Anterior cingulate cortex (tissue), 58 donors: ENCODE measurements around the gene RAD21L1.

Source experiments
- DNase-seq, 58 donors: peaks; one replicate each; lab custom pipeline; 2025; lab: John Stamatoyannopoulos, UW

RAD21L1 gene

DNA sequence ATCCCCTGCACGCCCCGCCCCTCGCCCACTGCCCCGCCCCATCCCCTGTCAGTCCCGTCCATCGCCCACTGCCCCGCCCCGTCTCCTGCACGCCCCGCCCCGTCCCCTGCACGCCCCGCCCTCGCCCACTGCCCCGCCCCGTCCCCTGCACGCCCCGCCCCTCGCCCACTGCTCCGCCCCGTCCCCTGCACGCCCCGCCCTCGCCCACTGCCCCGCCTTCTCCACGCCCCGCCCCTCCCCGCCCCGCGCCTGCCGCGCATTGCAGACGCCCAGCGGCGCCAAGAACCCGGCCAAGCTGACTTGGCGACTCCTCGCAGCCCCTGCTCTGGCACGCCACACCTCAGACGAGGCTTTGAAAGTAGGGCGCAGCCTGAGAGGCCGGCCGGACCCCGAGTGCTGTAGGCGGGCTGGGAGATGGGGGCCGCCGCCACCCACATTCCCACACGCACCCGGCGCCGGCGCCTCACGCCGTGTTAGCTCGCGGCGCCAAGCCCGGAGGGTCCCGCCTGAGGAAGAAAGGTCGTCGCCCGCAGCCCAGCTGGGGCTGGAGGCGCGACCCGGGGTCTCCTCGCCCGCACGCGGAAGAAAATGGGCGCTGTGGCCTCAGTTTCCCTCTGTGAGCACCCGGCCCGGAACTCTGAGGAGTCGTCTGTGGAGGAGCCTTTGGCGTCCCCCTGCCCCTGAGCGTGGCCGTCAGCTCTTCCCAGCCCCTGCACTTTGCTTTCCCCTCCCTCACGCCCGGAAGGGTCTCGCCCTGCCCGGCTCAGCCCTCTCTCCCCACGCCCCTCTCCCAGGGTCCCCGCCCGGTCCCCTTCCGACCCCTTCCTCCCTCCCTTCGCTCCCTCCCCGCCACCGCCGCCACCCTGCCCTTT lies at the start of gene RAD21L1:
Gene RAD21L1 (plus strand): TSS at position 262 of the 872 bp plus-strand sequence. CDS start 2,410 bp downstream, outside the sequence.
- peak in 54 of 58 donors; percentile 7 to 93 (median 72) for DNase-seq

DNA sequence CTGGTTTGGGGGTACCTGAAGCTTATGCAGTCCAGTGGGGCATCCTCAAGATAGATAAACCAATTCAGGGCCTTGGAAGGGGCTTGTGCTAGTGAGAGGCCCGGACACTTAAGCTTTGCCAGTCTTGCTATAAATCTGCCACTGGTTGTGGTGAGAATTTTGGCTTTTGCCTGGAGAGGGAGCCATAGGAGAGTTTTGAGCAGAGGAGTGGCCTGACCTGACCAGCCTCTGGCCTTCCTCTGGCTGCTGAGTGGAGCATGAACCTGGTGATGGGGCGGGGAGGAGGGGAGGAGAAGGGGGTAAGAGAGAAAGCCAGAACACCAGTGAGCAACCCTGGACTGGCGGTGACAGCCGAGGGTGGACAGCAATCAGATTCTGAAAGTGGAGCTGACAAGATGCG lies 48.2 kb upstream of the RAD21L1 start:
- DNase-seq, result no peak

DNA sequence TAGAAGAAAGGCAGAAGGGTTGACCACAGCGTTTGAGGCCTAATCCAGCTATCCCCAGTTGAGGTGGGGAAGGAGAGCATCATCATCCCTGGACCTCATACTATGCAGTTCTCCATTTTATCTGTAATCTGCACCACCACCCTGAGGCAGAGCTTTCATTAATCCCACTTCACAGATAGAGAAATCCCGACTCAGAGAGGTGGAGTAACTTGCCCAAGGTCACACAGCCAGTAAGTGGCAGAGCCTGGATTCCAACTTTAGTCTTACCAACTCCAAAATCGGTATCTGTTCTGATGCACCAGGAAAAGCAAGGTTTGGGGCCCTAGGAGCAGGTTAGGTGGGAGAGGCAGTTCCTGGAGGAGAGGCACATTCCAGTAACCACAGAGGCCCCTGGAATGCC lies 47.7 kb upstream of the RAD21L1 start:
- DNase-seq, result no peak

DNA sequence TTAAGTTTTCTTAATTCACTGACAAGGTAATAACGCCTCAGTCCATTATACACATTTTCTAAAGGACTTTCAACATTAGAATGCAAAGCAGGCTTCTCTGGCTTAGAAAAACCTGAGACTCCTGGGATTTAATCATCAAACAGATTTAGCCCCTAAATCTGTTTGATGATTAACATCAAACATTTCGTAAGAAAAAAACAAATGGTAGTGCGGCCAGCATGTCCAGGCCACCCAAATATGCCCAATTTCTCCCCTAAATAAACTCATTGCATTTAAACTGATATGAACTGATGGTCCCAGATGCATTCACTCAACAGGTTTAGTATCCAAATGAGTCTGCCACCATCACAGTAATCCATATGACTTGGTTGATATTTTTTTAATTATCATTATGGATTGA lies 47.2 kb upstream of the RAD21L1 start:
- DNase-seq, result no peak

DNA sequence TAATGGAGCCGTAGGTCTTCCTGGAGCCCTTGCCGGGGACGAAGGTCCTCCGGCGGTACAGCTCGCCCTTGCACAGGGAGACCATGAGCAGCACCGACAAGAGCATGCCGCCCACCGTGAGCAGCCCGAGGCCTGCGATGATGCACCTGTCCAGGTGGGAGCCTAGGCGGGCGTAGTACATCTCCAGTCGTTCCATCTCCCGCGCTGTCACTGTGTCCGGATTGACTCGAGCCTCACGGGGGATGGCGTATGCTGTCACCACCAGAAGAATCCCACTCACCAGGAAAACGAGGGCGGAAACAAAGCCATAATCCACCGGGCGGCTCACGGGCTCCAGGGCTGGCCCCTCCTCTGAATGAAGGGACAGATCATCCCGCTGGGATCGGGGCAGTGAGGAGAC lies 44.9 kb upstream of the RAD21L1 start:
- DNase-seq, result no peak

DNA sequence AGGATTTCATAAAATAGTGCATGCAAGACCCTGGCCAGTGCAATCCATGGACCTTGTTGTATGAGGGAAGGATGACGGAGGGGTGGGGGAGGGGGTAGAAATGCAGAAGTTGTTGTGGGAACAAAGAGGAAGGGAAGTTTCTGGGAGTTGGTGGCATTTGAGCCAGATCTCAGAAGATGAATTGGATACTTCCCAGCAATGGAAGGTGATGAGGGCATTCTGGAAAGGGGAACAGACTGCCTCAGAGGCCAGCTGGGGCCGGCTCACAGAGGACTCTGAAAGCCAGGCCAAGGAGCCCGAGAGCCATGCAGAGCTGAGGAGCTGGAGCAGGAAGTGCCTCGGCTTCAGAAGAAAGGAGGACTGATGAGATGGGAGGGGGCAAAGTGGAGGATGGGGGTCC lies 43.7 kb upstream of the RAD21L1 start:
- no peak for DNase-seq

DNA sequence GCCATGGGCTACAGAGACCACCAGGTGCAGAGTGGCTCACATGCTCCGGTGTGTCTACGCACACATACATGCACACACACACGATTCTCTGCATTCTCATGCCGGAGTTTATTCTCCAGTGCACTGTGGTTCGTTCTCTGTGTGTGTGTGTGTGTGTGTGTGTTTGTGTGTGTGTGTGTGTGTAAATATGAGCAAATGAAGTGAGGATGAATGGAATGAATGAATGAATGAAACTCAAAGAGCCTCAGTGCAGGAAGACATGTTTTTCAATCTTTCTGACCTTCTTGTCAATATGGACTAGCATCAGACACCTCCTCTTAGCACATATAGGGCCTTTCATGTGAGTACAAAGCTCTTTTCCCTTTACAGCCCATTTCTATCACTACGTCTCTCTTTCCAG lies 42.7 kb upstream of the RAD21L1 start:
- DNase-seq, result no peak

DNA sequence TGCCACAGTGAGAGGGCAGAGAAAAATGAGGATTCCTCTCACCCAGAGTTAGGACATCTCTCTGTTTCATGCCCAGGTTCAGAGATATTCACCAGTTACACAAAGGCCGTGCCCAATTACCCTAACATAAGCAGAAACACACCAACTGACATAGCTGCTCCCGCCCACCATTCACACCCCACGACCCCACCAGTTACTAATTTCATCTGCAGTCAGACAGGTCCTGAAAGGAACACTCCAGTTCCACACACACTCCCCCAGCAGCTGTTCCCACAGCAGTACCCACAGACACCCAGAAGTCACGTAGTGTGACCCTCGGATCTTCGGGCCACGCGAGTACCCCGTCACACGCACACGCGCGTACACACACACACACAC lies 41.6 kb upstream of the RAD21L1 start:
- DNase-seq, result no peak

DNA sequence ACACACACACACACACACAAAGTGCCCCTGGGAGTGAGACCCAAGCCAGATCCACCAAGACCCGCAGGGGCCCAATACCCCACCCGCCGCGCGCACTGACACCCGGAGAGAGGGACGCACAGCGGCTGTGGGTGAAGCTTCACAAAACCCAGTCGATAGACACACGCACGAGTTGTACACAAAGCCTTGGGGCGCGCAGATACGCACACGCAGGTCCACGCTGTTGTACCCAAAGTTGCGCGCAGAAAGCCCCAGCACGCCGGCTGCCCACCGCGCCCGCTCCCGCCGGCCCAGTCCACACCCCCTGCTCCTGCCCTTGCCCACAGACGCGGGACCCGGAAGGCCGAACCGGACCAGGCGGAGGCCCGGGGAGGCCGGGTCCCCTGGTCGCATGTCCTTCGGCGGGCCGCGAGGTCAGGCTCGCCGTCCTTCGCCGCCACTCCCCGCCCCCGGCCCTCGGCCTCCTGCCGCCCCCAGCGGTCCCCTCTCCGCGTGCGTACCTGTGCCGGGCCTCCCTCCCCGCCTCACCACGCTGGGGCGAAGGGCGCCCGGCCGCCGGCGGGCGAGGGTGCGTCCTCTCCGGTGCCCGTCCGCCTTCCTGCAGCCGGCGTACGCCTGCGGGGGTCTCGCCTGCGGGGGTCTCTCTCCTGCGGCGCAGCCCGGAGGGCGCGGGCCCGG lies 41.1 kb upstream of the RAD21L1 start, which contains the start of gene TMEM74B:
Gene TMEM74B (minus strand): TSS at position 344 of the 678 bp plus-strand sequence. CDS start 1,180 bp downstream, outside the sequence.
- DNase-seq, result peak in 3 of 58 donors; percentile 5 to 43 (median 14)

DNA sequence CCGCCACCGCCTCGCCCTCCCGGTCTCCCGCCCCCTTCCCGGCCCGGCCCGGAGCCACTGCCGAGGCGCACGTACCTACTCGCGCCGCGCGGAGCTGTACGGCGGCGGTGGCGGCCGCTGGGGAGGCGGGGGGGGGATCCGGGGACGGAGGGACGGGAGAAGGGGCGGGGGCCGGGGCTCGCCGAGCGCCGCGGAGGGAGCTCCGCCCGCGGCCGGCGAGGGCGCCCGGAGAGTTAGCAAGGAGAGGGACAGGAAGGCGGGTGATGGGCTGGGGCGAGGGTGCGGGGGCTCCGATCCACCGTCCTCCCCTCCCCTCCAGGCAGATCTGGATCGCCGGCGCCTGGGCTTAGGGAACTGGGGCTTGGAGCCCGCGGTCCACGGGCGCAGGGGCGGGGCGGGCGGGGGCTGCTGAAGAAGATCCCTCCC lies 40.5 kb upstream of the RAD21L1 start:
- peak in 1 of 58 donors; percentile 42 for DNase-seq

DNA sequence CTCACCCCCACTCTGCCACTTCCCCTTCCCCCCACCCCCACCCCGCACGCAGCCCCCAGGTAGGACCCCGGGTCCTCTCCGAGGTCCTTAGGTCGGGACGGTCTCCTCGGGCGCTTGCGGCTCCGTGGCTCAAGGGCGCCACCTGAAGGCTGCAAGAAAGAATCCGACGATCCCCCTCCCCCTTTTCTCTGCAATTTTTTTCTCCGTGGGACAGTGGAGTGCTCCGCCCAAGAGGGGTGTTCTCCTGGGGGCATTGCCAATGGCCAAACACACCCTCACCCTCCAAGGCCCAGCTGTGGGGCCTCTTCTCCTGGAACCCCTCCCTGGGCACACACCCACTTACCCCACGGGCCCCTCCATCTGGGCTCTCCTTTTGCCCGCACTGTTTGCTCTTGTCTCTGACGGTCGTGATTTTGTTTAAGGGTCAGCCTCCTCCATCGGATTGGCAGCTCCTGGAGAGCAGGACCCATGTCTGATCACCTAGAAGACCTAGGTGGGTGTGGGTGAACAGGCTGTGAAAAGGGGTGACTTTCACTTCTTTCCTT lies 40.0 kb upstream of the RAD21L1 start:
- peak in 13 of 58 donors; percentile 7 to 70 (median 22) for DNase-seq

DNA sequence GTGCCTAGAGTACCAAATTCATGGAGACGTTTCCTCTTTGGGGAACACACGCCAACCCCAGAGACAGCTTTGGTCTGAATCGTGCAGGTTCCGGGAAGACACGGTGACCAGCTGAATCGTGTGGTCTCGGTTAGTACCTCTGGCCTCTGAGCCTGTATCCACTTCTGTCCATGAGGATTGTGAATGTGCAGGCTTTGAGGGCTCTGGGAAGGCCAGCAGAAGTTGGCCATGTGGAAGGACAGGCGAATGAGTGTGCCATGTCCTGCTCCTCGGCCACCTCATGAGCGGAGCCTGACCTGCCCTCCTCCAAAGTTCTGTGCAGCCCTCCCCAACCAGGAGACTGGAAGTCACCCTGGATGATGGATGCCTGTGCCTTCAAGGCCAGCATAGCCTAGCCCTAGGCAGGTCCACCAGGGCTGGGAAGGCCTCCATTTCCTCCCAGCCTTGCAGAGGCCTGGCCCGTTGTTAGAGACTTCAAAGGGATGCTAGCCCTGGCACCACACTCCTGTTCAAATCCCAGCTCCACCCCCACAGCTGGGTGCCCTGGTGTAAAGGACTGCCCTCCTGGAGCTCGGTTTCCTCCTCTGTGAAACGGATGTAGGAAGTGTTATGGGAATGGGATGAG lies 39.4 kb upstream of the RAD21L1 start:
- no peak for DNase-seq

DNA sequence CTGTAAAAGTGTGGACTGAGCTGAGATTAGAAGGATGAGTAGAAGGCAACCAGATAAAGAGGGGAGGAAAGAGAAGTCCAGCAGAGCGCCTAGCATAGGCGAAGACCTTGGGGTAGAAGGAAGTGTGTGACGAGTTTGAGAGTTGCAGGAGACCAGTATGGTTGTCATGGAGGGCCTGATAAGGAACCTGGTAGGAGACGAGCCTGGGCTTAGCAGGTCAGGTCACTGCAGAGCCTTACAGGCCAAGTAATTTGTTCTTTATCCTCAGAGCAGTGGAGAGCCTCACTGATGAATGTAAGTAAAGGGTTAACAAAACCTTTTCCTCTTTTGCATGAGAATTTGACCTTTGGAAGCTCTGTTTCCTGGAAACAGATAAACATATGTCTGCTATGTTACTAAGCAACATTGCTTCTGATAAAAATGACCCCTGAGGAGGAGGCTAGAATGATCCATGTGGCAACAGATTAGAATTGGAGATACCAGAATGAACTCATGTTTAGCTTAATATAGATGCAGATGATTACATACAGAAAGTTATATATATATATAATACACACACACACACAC lies 38.2 kb upstream of the RAD21L1 start:
- DNase-seq, result no peak

DNA sequence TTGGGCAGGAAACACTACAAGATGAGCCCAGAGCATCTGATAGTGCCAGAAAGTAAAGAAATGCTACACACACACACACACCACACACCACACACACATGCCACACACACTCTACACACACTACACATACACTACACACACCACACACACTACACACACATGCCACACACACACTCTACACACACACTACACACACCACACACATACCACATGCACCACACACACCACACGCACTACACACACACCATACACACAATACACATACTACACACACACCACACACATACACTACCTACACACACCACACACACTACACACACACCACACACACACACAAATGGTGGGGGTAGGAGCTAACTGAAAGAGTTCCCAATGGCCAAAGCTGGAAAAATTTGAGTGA lies 37.5 kb upstream of the RAD21L1 start:
- no peak for DNase-seq

DNA sequence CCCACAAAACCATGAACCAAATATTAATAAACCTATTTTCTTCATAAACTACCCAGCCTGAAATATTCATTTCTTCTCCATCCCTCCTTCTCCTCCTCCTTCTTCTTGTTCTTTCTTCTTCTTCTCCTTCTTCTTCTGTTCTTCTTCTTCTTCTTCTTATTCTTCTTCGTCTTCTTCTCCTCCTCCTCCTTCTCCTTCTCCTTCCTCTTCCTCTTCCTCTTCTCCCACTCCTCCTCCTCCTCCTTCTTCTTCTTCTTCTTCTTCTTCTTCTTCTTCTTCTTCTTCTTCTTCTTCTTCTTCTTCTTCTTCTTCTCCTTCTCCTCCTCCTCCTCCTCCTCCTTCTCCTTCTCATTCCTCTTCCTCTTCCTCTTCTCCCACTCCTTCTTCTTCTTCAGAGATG lies 36.0 kb upstream of the RAD21L1 start:
- DNase-seq, result no peak

DNA sequence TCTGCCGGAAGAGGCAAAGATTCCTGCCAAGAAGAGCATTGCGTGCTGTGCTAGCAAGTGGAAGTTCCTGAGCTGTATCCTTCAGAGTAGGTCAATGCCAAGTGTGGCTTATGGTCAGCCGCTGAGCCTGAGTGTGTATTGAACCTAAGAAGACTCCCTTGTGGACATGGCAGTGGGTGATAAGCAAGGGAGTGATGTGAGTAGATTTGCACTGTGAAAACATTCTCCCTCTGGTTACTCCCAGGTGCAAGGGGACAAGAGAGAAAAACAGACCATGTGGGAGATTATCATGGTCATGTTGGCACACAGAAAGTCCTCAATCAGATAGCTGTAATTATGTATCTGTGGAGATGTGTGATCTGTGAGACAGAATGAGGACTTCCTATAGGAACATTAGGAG lies 35.0 kb upstream of the RAD21L1 start:
- DNase-seq, result no peak

DNA sequence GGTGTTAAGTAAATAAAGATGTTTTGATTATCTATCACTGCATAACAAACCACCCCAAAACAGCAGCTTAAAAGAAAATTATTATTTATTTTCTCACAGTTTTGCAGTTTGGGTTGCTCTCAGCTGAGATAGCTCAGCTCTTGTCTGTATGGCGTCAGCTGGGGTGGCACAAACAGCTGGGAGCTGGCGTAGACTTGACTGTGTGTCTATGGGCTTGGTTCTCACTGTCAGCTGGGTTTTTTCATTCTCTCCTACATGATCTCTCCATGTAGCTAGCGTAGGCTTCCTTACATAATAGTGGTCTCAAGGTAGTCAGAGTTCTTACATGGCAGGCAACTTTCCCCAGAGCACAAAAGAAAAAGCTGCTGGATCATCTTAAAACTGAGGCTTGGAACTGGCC lies 34.5 kb upstream of the RAD21L1 start:
- no peak for DNase-seq

DNA sequence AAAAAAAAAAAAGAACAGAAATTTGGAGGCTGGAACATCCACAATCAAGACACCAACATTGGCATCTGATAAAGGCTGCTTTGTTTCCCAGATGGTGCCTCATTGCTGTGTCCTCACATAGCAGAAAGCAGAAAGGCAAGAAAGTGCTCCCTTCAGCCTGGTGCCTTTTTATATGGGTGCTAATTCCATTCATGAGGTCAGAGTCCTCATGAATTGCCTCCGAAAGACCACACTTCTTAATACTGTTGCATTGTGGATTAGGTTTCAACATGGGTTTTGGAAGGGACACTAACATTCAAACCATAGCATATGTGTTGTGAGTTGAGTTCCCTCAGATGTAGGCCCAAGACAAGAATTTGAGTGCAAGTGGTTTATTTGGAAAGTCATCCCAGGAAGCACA lies 30.6 kb upstream of the RAD21L1 start:
- no peak for DNase-seq

DNA sequence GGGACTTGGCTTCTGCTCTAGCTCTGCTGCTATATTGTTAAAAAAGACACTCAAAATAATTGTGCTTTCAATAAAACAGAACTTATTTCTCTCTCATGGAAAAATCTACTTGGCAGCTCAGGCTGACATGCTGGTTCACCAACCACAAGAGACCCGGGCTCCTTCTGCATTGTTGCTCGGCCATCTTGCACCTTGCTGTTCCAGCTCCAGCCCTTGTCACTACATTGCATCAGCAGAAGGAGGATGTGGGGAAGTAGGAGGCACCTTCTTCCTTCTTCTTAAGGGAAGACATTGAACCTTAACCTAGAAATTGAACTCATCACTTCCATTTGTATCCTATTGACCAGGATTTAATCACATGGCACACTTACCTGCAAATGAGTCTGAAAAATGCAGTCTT lies 29.2 kb upstream of the RAD21L1 start:
- DNase-seq, result no peak

DNA sequence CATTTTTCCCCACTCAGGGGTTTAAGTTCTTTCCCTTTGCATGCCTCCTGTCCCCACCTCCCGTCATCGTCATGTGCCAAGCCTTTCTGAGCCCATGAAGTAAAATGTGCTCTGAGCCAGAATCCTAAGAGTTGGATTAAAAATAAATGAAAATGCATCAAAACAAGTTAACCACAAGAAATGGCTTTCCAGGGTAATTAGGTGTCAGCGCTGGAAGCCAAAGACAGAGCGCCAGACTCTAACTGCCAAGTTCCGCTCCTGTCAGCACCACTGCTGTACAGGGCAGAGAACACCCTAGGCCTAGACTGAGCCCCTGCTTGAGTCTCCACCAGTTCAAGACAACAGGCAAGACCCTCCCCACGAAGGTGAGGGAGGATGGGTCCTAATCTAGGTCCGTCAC lies 28.0 kb upstream of the RAD21L1 start:
- no peak for DNase-seq

DNA sequence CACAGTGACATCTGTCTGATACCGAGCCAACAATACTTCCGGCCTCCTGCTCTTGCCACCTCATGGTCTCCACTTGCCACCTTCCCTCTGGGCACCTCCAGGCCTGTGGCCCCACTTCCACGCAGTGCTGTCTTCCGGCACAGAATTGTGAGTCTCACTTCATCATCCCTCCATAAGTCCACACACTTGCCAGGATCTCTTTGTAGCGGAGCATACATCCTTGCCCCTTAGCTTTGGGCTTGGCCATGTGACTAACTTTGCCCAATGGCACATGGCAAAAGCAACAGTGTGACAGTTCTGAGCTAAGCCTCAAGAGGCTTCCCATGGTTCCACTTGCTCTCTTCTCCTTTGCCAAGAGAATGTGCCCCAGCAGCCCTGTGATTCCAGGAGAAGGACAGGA lies 27.1 kb upstream of the RAD21L1 start:
- no peak for DNase-seq
